ENCODE measurements around the gene SLC39A9.
"Not testable (repeated sequence)": the region's sequence is repeated elsewhere in the genome, so short reads cannot be mapped to it uniquely, and the experiment has no call there.

Gene SLC39A9

DNA sequence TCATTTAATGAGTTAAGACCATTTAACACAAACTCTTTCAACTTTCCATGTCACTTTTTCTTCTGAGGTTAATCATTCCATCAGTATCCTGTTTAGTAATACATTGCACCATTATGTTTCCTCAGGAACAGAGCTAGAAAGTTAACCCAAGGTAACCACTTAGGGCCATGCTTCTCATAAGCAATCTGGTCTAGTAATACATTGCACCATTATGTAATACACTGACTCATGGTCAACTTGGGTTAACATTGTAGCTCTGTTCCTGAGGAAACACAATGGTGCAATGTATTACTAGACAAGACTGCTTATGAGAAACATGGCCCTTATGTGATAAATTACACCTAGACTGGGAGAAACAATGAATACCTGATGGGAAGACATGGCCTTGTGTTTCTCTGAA, 22.1 kb upstream of the SLC39A9 start:
- DNase-seq (ENCODE audit: insufficient read length, low spot score) = no peak
- TF ChIP-seq CTCF (IDR thresholded peaks at IDR 0.05; ENCODE audit: insufficient read depth, missing control alignments) = no peak
- no peak for FAIRE-seq

- DNase-seq (ENCODE audit: insufficient read length, low spot score) (no peak), FAIRE-seq (no peak)
- TF ChIP-seq CTCF (IDR thresholded peaks at IDR 0.05; ENCODE audit: insufficient read depth, missing control alignments) = no peak
These were observed 20.2 kb upstream of the SLC39A9 start for GRCh38 chr14:69378274-69378673.

DNA sequence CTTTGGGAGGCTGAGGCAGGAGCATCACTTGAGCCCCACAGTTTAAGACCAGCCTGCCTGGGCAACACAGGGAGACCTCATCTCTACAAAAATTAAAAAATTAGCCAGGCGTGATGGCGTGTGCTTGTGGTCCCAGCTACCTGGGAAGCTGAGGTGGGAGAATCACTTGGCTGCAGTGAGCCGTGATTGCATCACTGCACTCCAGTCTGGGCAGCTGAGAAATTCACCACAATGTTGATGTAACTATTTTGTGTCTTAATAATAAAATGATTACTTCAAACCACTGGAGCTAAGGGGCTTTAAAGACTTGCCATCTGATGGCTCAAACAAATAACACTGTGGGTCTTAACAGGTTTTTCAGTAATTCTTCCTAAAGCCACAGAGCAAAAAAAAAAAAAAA, 11.2 kb upstream of the SLC39A9 start:
- no peak for TF ChIP-seq CTCF (IDR thresholded peaks at IDR 0.05; ENCODE audit: insufficient read depth, missing control alignments)
- no peak for FAIRE-seq
- DNase-seq (ENCODE audit: insufficient read length, low spot score) = no peak

DNA sequence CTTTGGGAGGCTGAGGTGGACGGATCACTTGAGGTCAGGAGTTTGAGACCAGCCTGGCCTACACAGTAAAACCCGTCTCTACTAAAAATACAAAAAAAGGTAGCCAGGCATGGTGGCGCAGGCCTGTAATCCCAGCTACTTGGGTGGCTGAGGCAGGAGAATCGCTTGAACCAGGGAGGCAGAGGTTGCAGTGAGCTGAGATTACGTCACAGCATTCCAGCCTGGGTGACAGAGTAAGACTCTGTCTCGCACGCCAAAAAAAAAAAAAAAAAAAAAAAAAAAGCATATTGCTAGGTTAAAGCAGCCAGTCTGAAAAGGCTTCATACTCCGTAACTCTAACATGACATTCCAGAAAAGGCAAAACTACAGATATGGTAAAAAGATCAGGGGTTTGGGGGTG, 7.1 kb upstream of the SLC39A9 start:
- FAIRE-seq; DNase-seq (ENCODE audit: insufficient read length, low spot score): not testable (repeated sequence)

- no peak for FAIRE-seq
- no peak for DNase-seq (ENCODE audit: insufficient read length, low spot score)
- TF ChIP-seq CTCF (IDR thresholded peaks at IDR 0.05; ENCODE audit: insufficient read depth, missing control alignments) = no peak
These were observed 6.0 kb upstream of the SLC39A9 start for GRCh38 chr14:69392481-69392880.

GRCh38 chr14:69395929-69396328, 2.6 kb upstream of the SLC39A9 start:
- TF ChIP-seq CTCF (IDR thresholded peaks at IDR 0.05; ENCODE audit: insufficient read depth, missing control alignments) = no peak
- FAIRE-seq = no peak
- no peak for DNase-seq (ENCODE audit: insufficient read length, low spot score)

DNA sequence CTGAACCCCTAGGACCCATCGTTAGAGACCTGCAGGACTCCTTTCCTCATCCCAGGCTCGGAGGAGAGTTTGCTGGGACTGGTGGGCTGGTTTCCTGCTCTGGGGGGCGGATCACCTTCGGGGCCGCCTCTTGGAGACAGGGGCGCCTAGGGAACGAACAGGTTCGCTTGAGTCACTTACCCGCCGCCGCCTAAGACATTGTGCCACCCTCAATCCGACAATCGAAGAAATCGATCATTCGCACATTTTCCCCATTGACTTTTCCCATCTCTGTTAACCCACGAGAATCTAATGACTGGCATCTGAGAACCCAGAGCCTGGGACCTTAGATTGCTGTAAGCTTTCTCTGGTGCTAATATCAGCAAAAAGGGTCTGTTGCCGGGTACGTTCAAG, 322 bp downstream of the SLC39A9 start:
- TF ChIP-seq CTCF (IDR thresholded peaks at IDR 0.05; ENCODE audit: insufficient read depth, missing control alignments) = no peak
- no peak for FAIRE-seq
- no peak for DNase-seq (ENCODE audit: insufficient read length, low spot score)

DNA sequence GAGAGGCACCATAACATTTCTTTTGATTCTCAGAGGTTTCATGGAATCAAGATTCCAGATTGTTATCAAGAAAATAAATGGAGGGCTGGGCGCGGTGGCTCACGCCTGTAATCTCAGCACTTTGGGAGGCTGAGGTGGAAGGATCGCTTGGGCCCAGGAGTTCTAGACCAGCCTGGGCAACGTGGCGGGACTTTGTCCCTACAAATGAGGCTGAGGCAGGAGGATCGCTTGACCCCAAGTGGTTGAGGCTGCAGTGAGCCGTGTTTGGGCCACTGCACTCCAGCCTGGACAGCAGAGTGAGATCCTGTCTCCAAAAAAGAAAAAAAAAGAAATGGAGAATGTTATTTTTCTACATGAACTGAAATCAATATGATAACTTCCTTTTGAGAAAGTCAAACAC, 1.3 kb downstream of the SLC39A9 start:
- FAIRE-seq = no peak
- no peak for TF ChIP-seq CTCF (IDR thresholded peaks at IDR 0.05; ENCODE audit: insufficient read depth, missing control alignments)
- no peak for DNase-seq (ENCODE audit: insufficient read length, low spot score)

Data from D721Med (cell line).